ENCODE results near the gene HIVEP1. TPM values are rescaled to one million over a fixed set of nuclear protein-coding genes. Genes with fewer than 3 reads are reported as not detected.

HIVEP1 gene
- total RNA-seq, 8 experiments from 2014 or later = 15.0 to 54.8 (median 16.5) TPM

DNA sequence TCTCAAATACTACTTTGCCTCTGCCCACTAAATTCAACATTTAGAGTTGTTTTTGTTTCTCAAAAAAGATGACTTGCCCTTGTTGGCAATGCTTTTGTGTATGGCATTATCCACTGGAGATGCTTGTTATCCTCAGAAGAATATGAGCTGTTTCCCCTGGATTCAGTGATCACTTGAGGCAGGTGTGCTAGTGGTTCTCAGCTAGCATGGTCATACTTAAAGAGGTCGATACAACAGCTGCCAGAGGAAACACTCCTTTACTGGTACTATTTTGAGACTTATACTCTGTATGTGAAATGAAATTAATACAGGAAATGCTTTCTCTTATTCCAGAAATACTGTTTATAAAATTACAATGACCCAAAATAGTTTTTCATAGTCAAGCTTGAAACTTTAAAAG is 122.5 kb downstream of the HIVEP1 start:
- Histone ChIP-seq H3K4me1 (replicated peaks in 1 of 2) (no peaks in the 10 kb centered on the region), H3K4me3 (no peak overlapping the region), H3K27ac (no peak overlapping the region)
- ATAC-seq (replicated peaks in 6 of 8) = no peak
- in situ Hi-C loops (cut with MboI; ENCODE audit: low pct_unique_long_range_greater_than_20kb in 2 of 9, low sequenced_read_pairs in 9 of 9, unreplicated experiment in 9 of 9) = no loop called here
- WGBS, 10 experiments = 67 to 100% (median 89%) methylated on average over 1 of the region's 1 CpG; no CpG with 5 or more reads in 3 of the 10 experiments

DNA sequence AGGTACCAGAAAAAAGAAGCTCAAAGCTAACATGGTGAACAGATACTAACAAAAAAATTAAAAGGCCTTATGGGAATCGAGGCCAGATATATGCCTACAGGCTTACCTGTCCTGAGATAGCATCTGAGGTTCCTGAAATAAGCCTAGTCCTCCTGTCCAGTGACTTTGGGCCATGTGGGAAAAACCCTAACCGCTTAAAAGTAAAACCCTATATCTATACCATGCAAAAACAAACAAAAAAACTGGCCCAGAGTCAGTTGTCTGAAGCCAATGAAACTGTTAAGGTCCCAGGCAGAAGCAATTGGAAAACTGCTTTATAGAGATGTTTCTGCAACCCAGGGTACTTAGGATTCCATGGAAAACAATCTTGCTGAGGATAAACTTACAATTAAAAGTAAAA is 122.9 kb downstream of the HIVEP1 start:
- WGBS, 10 experiments = 80 to 100% (median 100%) methylated on average over 1 to 2 of the region's 2 CpGs
- in situ Hi-C loops (cut with MboI; ENCODE audit: low pct_unique_long_range_greater_than_20kb in 2 of 9, low sequenced_read_pairs in 9 of 9, unreplicated experiment in 9 of 9) = no loop called here
- ATAC-seq (replicated peaks in 6 of 8) = no peak
- H3K4me1 ChIP-seq (replicated peaks in 1 of 2) = no peaks in the 10 kb centered on the region
- H3K27ac ChIP-seq = no peak overlapping the region
- no peak overlapping the region for H3K4me3 ChIP-seq

GRCh38 chr6:12136905-12137304 is 124.8 kb downstream of the HIVEP1 start:
- no peaks in the 10 kb centered on the region for H3K4me1 ChIP-seq (replicated peaks in 1 of 2)
- no peak overlapping the region for H3K4me3 ChIP-seq
- H3K27ac ChIP-seq = no peak overlapping the region
- in situ Hi-C loops (cut with MboI; ENCODE audit: low pct_unique_long_range_greater_than_20kb in 2 of 9, low sequenced_read_pairs in 9 of 9, unreplicated experiment in 9 of 9) = no loop called here
- peak in 2 of 8 experiments; percentile 14 to 38 for ATAC-seq (replicated peaks in 6 of 8)
- 50 to 98% (median 87%) methylated on average over 2 to 4 of the region's 4 CpGs for WGBS, 10 experiments

DNA sequence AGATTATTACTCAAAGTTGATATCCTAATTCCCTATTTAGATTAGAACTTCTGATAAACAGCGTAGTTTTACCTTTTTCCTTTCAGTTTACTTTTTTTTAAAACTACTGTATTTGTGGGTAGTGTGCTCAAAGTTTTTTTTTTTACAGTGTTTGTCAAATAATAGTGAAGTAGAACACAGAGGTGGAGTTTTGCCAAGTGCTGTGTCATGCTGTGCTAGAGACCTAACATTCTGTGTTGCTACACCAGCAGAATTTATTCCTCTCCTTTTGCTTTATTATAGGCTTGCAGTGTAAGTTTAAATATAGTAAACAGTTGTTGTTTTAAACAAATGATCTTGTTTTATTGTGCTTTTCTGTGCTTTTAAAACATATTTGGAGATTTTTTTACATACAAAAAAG is 125.4 kb downstream of the HIVEP1 start:
- peak in 2 of 8 experiments; percentile 61 to 63 for ATAC-seq (replicated peaks in 6 of 8)
- in situ Hi-C loops (cut with MboI; ENCODE audit: low pct_unique_long_range_greater_than_20kb in 2 of 9, low sequenced_read_pairs in 9 of 9, unreplicated experiment in 9 of 9) = no loop called here
- WGBS, 10 experiments = 71 to 100% (median 100%) methylated on average over 1 of the region's 1 CpG; no CpG with 5 or more reads in 1 of the 10 experiments
- H3K27ac ChIP-seq = no peak overlapping the region
- no peaks in the 10 kb centered on the region for H3K4me1 ChIP-seq (replicated peaks in 1 of 2)
- no peak overlapping the region for H3K4me3 ChIP-seq

DNA sequence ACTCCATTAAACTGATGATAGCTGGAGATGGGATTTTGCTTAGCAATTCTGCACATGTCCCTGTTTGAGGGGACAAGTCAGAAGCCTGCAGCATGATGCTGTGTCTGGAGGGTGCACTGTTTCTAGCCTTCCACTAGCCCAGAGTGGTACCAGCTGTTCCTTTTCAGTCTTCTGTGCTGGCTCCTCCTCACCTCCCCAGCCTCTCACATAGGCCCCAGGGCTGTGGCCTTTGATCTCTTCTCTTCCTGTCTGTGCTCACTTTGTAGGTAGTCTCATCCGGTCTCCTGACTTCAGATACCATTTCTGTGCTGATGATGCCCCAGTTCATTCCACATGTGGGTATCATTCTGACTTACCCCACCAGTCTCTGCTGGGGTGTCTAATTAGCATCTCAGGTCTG is 126.3 kb downstream of the HIVEP1 start:
- 100% methylated on average over 1 of the region's 1 CpG; no CpG with 5 or more reads in 7 of the 10 experiments for WGBS, 10 experiments
- in situ Hi-C loops (cut with MboI; ENCODE audit: low pct_unique_long_range_greater_than_20kb in 2 of 9, low sequenced_read_pairs in 9 of 9, unreplicated experiment in 9 of 9) = no loop called here
- H3K4me3 ChIP-seq = no peak overlapping the region
- ATAC-seq (replicated peaks in 6 of 8) = peak in 1 of 8 experiments; percentile 50
- H3K27ac ChIP-seq = no peak overlapping the region
- no peaks in the 10 kb centered on the region for H3K4me1 ChIP-seq (replicated peaks in 1 of 2)

GRCh38 chr6:12138936-12139335 is 126.8 kb downstream of the HIVEP1 start:
- H3K4me1 ChIP-seq (replicated peaks in 1 of 2) = no peaks in the 10 kb centered on the region
- H3K4me3 ChIP-seq = no peak overlapping the region
- H3K27ac ChIP-seq = no peak overlapping the region
- ATAC-seq (replicated peaks in 6 of 8) = no peak
- in situ Hi-C loops (cut with MboI; ENCODE audit: low pct_unique_long_range_greater_than_20kb in 2 of 9, low sequenced_read_pairs in 9 of 9, unreplicated experiment in 9 of 9) = no loop called here
- WGBS, 10 experiments = 94 to 100% (median 100%) methylated on average over 1 to 4 of the region's 4 CpGs; no CpG with 5 or more reads in 3 of the 10 experiments

- in situ Hi-C loops (cut with MboI; ENCODE audit: low pct_unique_long_range_greater_than_20kb in 2 of 9, low sequenced_read_pairs in 9 of 9, unreplicated experiment in 9 of 9) = no loop called here
- no peak for ATAC-seq (replicated peaks in 6 of 8)
- Histone ChIP-seq H3K27ac (no peak overlapping the region), H3K4me1 (replicated peaks in 1 of 2) (no peaks in the 10 kb centered on the region), H3K4me3 (no peak overlapping the region)
- 55 to 100% (median 78%) methylated on average over 1 to 6 of the region's 6 CpGs for WGBS, 10 experiments
Observed at GRCh38 chr6:12147557-12148316, 135.6 kb downstream of the HIVEP1 start.

- in situ Hi-C loops (cut with MboI; ENCODE audit: low pct_unique_long_range_greater_than_20kb in 2 of 9, low sequenced_read_pairs in 9 of 9, unreplicated experiment in 9 of 9) = no loop called here
- Histone ChIP-seq H3K4me1 (replicated peaks in 1 of 2) (no peaks in the 10 kb centered on the region), H3K27ac (no peak overlapping the region), H3K4me3 (no peak overlapping the region)
- ATAC-seq (replicated peaks in 6 of 8) = no peak
- WGBS, 10 experiments = 33 to 100% (median 86%) methylated on average over 1 to 3 of the region's 3 CpGs; no CpG with 5 or more reads in 1 of the 10 experiments
Observed at GRCh38 chr6:12148317-12148801, 136.2 kb downstream of the HIVEP1 start.

DNA sequence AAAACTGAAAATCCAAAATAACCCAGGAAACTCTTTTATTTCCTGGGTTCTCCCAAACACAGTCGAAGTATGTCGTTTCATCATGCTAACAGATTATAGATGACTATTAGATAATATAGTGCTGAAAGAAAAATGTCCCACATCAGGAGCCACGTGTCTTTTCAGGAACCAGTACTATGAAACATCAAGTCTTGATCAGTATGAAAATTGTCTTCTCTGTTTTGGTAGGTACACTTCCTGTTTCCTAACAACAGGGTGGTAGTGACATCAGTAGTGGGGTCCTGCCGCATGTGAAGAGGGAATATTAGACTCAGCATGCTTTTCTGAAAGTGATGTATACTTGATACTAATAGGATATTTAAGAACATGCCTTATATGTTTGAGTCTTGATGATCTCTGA is 136.7 kb downstream of the HIVEP1 start:
- no peak for ATAC-seq (replicated peaks in 6 of 8)
- H3K4me3 ChIP-seq = no peak overlapping the region
- H3K27ac ChIP-seq = no peak overlapping the region
- H3K4me1 ChIP-seq (replicated peaks in 1 of 2) = no peaks in the 10 kb centered on the region
- 42 to 100% (median 64%) methylated on average over 1 to 4 of the region's 4 CpGs for WGBS, 10 experiments
- in situ Hi-C loops (cut with MboI; ENCODE audit: low pct_unique_long_range_greater_than_20kb in 2 of 9, low sequenced_read_pairs in 9 of 9, unreplicated experiment in 9 of 9) = no loop called here

DNA sequence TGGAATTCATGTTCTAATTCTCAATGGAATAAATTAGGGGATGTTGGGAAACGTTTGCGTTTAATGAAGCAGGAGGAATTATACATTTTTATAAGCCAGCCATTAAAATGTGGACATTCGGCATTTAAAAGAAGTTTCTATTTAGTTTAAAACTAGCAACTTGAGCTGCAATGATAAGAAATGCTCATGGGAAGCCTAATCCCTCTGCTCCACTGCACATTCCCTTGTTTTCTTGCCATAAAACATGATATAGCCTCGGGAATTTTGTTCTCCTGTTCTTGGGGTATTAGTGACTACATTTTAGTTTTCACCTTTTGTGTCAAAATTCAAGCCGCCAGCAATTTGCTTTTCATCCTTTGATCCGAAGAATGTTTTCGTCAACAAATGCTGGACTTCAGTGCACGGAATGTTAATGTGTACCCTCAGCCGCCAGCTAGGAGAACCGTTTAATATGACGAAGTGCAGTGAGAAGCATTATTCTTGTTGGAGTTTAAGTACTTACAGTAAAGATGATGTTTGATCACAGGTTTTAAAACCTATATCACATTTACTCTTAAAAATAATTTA is 137.9 kb downstream of the HIVEP1 start:
- WGBS, 10 experiments = 53 to 88% (median 79%) methylated on average over 4 to 11 of the region's 11 CpGs
- H3K27ac ChIP-seq = no peak overlapping the region
- H3K4me1 ChIP-seq (replicated peaks in 1 of 2) = no peaks in the 10 kb centered on the region
- ATAC-seq (replicated peaks in 6 of 8) = no peak
- no peak overlapping the region for H3K4me3 ChIP-seq
- in situ Hi-C loops (cut with MboI; ENCODE audit: low pct_unique_long_range_greater_than_20kb in 2 of 9, low sequenced_read_pairs in 9 of 9, unreplicated experiment in 9 of 9) = no loop called here

DNA sequence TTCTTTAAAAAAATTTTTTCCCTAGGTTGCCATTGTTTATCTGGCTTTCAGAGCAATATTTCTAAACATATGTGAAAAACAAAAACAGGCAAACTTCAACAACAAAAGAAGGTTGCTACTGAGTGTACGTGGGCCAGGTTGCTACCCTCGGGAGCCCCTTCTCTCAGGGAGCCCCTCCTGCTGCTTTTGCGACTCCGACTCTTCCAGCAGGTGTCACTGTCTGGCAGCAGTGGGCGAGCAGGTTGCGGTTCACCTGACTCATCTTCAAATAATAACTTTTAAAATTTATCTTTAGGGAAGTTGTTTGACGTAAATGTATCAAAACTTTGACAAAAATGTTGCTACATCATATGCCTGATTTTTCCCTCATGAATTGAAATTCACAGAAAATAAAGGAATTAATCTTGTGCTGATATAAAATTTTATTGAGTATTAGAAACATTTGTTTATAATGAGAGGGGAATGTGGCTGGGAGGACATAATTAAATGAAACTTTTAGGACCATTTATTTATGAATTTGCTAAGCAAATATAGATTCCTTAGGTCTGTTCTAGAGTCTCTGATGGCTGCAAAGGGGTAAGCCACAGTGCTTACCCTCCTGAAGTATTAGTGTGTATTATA is 138.8 kb downstream of the HIVEP1 start:
- Histone ChIP-seq H3K4me3 (no peak overlapping the region), H3K27ac (no peak overlapping the region), H3K4me1 (replicated peaks in 1 of 2) (no peaks in the 10 kb centered on the region)
- 21 to 100% (median 68%) methylated on average over 1 to 7 of the region's 7 CpGs for WGBS, 10 experiments
- peak in 1 of 8 experiments; percentile 27 for ATAC-seq (replicated peaks in 6 of 8)
- in situ Hi-C loops (cut with MboI; ENCODE audit: low pct_unique_long_range_greater_than_20kb in 2 of 9, low sequenced_read_pairs in 9 of 9, unreplicated experiment in 9 of 9) = no loop called here

DNA sequence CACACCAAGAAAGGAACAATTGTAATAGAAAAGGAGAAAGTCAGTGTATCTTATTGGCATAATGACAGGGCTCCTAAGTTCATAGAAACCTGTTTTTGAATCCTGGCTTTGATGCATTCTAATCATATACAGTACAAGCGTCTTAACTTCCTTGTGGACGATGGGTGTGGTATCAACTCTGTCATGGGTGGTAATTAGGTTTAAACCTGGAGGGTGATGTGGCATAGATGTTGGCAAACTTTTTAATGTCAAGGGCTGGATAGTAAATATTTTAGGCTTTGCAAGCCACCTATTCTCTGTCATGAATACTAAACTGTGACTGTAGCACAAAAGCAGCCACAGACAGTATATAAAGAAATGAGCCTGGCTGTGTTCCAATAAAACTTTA is 139.3 kb downstream of the HIVEP1 start:
- no peaks in the 10 kb centered on the region for H3K4me1 ChIP-seq (replicated peaks in 1 of 2)
- in situ Hi-C loops (cut with MboI; ENCODE audit: low pct_unique_long_range_greater_than_20kb in 2 of 9, low sequenced_read_pairs in 9 of 9, unreplicated experiment in 9 of 9) = no loop called here
- 75 to 100% (median 100%) methylated on average over 1 to 2 of the region's 2 CpGs; no CpG with 5 or more reads in 3 of the 10 experiments for WGBS, 10 experiments
- no peak for ATAC-seq (replicated peaks in 6 of 8)
- H3K4me3 ChIP-seq = no peak overlapping the region
- H3K27ac ChIP-seq = no peak overlapping the region
